Panc1 (cell line): ENCODE data around the gene TMEM50B. TPM values are rescaled to one million over a fixed set of nuclear protein-coding genes. Genes with fewer than 3 reads are reported as not detected.
A peak's percentile ranks its signal among the peaks of the same experiment; 100 is the strongest.

Experiments
- ATAC-seq: fragments of 200-7000 bp; cut with Tn5 transposase; 2 replicates; pipeline ENCODE4 v1.9.1; 2020; ENCODE audit warnings: mild to moderate bottlenecking, moderate library complexity
- BruUV-seq: library from RNA; stranded (reverse); fragments of 400-500 nt; replicated peaks from 2 replicates; lab custom pipeline; 2021; lab: Mats Ljungman, UMichigan
- CTCF ChIA-PET: fragments of 300-600 bp; sonication (Branson Sonifier 250); formaldehyde crosslinking; loops from one replicate; lab custom pipeline; 2022; ENCODE audit warnings: antibody characterized with exemption; lab: Charles Lee
- POLR2A ChIA-PET: fragments of 300-600 bp; sonication (Branson Sonifier 250); formaldehyde crosslinking; loops from one replicate; lab custom pipeline; 2022; ENCODE audit warnings: antibody characterized with exemption; lab: Charles Lee
- DNase-seq: peaks from one replicate; pipeline ENCODE4 v3.0.0-alpha.2; 2010; ENCODE audit warnings: low read depth, low spot score
- H3K27ac ChIP-seq: 2 replicates; pipeline ENCODE4 v1.5.1; 2011; ENCODE audit warnings: mild to moderate bottlenecking, low read length, inconsistent platforms
- H3K27me3 ChIP-seq: fragments of 200-500 bp; sonication (Bioruptor generic); 2 replicates; pipeline ENCODE4 v1.6.0; 2014; ENCODE audit warnings: low read length, inconsistent platforms; ENCODE audit not compliant: control insufficient read depth, insufficient read depth
- H3K36me3 ChIP-seq: fragments of 200-500 bp; sonication (Bioruptor generic); 2 replicates; pipeline ENCODE4 v1.5.1; 2014; ENCODE audit warnings: inconsistent platforms, mild to moderate bottlenecking, low read length, moderate library complexity; ENCODE audit not compliant: control insufficient read depth, insufficient read depth
- H3K4me1 ChIP-seq: 2 replicates; pipeline ENCODE4 v1.5.1; 2011; ENCODE audit warnings: inconsistent platforms, mild to moderate bottlenecking, low read length, moderate library complexity; ENCODE audit not compliant: control insufficient read depth, insufficient read depth
- H3K4me3 ChIP-seq, 2 experiments: 2 replicates each; pipeline ENCODE4 v1.5.1; 2011 to 2012; ENCODE audit warnings: low read depth in 2 of 2, low read length in 2 of 2, mild to moderate bottlenecking in 2 of 2, inconsistent platforms in 1 of 2, moderate library complexity in 1 of 2
- H3K9me3 ChIP-seq: fragments of 200-500 bp; sonication (Bioruptor generic); 2 replicates; pipeline ENCODE4 v1.5.1; 2014; ENCODE audit warnings: low read depth, mild to moderate bottlenecking, inconsistent platforms, low read length, moderate library complexity; ENCODE audit not compliant: control insufficient read depth, insufficient read depth
- CTCF ChIP-seq: fragments of 450-650 bp; IDR thresholded peaks from 2 replicates; pipeline ENCODE4 v1.5.1; 2017; ENCODE audit warnings: mild to moderate bottlenecking
- POLR2AphosphoS5 ChIP-seq: IDR thresholded peaks from 2 replicates; pipeline ENCODE4 v1.6.1; 2012; ENCODE audit warnings: mild to moderate bottlenecking, low read depth, low read length, moderate library complexity
- REST ChIP-seq, 2 experiments: IDR thresholded peaks; 2 replicates each; pipeline ENCODE4 v1.6.1; 2011 to 2012; ENCODE audit warnings: low read depth in 2 of 2, control low read depth in 1 of 2, low read length in 1 of 2, mild to moderate bottlenecking in 1 of 2, moderate library complexity in 1 of 2; ENCODE audit not compliant: insufficient read depth in 1 of 2
- SIN3A ChIP-seq: IDR thresholded peaks from 2 replicates; pipeline ENCODE4 v1.6.1; 2012; ENCODE audit warnings: low read depth, mild to moderate bottlenecking, low read length, moderate library complexity, borderline replicate concordance; ENCODE audit not compliant: insufficient read depth
- TCF7L2 ChIP-seq: IDR thresholded peaks from 2 replicates; pipeline ENCODE4 v1.6.1; 2011; ENCODE audit warnings: mild to moderate bottlenecking, low read depth, low read length, inconsistent platforms
- in situ Hi-C: cut with HindIII; loops from 2 replicates; pipeline ENCODE4 v1.10.0; 2016; ENCODE audit warnings: low sequenced_read_pairs, low pct_unique_long_range_greater_than_20kb
- intact Hi-C: fragments of 100-400 bp; cut with micrococcal nuclease; formaldehyde crosslinking; loops from one replicate; pipeline ENCODE4 v1.10.0; 2022; ENCODE audit not compliant: unreplicated experiment
- total RNA-seq: library from RNA; stranded (reverse); gene quantifications from one replicate; pipeline ENCODE4 v1.2.1, GENCODE V29; 2021; ENCODE audit not compliant: unreplicated experiment

Gene TMEM50B
- total RNA-seq, 1 experiment from 2014 or later = 18.5 TPM

DNA sequence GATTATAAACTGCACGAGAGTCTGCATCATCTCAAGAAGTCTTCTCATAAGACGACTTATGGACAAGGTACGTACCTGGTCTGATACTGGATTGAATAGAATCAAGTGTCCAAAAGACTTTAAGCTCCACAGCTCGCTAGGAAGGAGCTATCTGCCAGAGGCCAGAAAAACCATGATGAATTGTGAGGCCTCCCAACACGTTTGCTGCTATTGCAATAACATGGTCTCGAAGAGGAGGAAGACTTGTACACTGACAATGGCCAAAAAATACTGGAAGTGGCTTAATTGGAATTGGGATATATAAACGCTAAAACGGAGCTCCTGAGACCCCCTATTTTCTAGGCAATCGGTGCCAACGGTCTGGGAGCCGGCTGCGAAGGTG, 11.2 kb upstream of the TMEM50B start:
- TF ChIP-seq TCF7L2 (no peak), POLR2AphosphoS5 (no peak), REST (IDR thresholded peaks at IDR 0.05; ENCODE audit: insufficient read depth in 1 of 2, low read depth in 2 of 2, low read length in 1 of 2) (no peak), SIN3A (no peak), CTCF (no peak)
- ChIA-PET POLR2A (interaction anchor here (0.7 kb wide), 1 partner anchor 11 kb away, joined by 6 read pairs; the partner anchor contains the start of gene TMEM50B), CTCF (interaction anchor here (0.5 to 1.2 kb wide), 3 partner anchors 59 to 130 kb away, joined by 3 to 4 read pairs (median 3); no protein-coding TSS in a partner anchor)
- Histone ChIP-seq H3K36me3 (no peaks in the 10 kb centered on the region), H3K27ac (peak overlapping the region; percentile 82), H3K4me3 (peak overlapping the region; percentile 58 to 67), H3K4me1 (no peaks in the 10 kb centered on the region), H3K27me3 (no peaks in the 10 kb centered on the region), H3K9me3 (no peaks in the 10 kb centered on the region)
- peak; percentile 24; the same call in 1 of the 2 replicates for ATAC-seq
- no TSS peak for BruUV-seq
- in situ Hi-C loops = no loop called here
- intact Hi-C loops = no loop called here
- DNase-seq = no peak

DNA sequence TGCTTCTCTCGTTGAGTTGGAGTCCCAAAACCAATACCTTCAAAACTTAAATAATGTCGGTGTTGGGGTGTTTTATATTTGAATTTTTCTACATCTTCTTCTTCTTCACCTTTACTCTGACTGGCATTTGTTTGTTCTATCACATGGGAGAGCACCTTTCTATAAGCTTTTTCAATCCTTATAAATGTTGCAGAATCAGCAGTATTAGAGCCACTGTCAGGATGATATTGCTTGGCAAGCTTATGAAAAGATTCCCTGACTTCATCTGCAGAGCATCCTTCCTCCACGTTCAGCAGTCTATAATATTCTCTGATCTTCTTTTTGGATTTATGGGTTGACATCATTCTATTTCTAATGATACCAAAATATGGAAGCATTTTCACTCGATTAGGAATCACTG, 9.2 kb upstream of the TMEM50B start:
- no peak for ATAC-seq
- H3K27me3 ChIP-seq = no peaks in the 10 kb centered on the region
- no peak for TF ChIP-seq SIN3A
- TF ChIP-seq CTCF = no peak
- TF ChIP-seq REST (IDR thresholded peaks at IDR 0.05; ENCODE audit: insufficient read depth in 1 of 2, low read depth in 2 of 2, low read length in 1 of 2) = no peak
- no peak for TF ChIP-seq POLR2AphosphoS5
- no peak for TF ChIP-seq TCF7L2
- ChIA-PET POLR2A (no interaction called here), CTCF (no interaction called here)
- no peak overlapping the region for H3K4me3 ChIP-seq
- in situ Hi-C loops = no loop called here
- no peaks in the 10 kb centered on the region for H3K9me3 ChIP-seq
- H3K36me3 ChIP-seq = no peaks in the 10 kb centered on the region
- no TSS peak for BruUV-seq
- no peak for DNase-seq
- intact Hi-C loops = no loop called here
- H3K4me1 ChIP-seq = no peaks in the 10 kb centered on the region
- H3K27ac ChIP-seq = no peak overlapping the region
